ENCODE measurements around the gene SLC1A7.
A peak's percentile ranks its signal among the peaks of the same experiment; 100 is the strongest.

The SLC1A7 gene

DNA sequence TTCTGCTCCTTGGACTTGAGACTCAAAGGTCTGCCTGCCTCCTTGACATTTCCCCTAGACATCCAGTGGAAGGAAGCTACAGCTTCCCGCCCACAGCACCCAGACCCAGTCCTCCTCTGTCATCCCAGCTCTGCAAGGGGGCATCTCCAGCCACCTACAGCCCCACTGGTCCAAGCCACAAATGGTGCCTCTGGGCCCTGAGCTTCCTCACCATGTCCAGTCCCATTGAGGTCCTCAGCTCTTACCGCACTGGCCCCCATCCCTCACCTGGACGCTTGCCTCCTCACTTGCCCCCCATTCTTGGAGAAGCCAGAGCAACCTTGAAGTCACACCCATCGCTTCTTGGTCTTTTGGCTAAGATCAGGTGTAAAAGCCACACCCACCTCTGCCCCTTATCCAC lies 67.2 kb downstream of the SLC1A7 start:
- no peak for ATAC-seq

DNA sequence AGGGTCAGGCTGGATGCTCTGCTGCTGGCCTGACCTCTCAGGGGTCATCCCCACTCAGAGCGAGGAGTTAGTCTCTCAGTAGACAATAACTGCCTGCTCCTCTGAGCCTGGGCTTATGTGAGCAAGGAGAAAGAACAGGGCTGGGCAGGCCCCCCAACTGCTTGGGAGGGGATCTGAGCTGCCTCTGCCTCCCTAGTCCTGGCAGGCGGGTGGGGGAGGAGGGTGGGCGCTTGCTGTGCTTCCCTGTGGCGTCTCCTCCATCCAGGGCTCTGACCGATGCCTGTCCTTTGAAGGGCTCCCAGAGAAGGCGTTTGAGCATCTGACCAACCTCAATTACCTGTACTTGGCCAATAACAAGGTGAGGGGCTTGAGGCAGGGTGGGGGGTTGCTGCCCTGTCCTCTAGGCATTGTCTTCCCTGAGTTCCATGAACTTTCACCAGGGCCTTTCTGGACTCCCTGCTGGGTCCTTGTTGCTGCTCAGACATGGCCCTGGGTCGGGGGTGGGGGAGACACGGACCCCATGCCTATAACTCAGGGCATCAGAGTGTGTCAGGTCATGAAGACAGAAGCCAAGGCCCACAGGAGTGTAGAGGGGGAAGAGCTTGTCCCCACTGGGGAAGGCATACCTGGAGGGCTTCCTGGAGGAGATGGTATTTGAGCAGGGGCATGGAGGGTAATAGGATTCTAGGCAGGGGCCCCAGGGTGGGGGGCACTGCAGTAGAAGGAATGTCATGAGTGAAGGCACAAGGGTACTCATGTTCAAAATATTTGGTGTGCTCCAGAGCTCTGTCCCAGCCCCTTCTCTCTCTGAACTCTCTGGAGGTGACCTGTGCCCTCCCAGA lies 67.9 kb downstream of the SLC1A7 start:
- no peak for ATAC-seq

DNA sequence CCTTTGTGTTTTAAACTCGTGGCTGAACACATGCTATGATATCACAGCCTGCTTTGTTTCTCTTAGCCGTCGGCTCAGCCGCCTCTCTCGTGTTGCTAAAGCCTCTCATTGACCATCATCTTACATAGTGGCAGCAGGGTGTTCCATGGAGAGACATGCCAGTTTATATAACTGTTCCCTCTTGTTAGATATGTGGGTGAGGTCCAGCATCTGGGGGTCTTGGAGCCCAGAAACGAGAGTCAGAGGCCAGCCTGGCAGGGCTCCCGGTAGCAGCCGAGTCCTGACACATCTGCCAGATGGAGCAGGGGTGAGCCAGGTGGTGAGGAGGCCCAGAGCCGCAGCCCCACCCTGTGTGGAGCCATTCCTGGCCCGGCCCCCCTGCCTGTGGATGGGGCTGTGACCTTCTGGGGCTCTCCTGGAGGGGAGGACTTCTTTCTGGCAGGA lies 68.5 kb downstream of the SLC1A7 start:
- ATAC-seq: no peak

DNA sequence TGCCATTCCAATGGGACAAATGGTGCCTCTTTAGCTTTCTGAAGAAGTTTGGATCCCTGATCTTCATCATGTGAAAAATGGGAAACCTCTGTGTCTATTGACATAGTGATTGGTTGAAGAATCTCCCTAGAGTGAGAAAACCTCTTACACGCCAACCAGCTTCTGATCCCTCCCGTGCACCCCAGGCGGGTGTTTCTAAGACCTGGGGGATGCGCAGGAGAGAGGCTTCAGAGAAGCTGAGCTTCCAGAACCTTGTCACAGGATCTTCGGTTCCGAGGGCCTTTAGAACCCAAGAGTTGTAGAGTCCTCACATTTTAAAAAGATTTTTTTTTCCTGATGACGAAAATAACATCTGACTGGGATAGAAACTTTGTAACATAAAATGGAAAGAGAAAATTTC lies 69.2 kb downstream of the SLC1A7 start:
- ATAC-seq: no peak

DNA sequence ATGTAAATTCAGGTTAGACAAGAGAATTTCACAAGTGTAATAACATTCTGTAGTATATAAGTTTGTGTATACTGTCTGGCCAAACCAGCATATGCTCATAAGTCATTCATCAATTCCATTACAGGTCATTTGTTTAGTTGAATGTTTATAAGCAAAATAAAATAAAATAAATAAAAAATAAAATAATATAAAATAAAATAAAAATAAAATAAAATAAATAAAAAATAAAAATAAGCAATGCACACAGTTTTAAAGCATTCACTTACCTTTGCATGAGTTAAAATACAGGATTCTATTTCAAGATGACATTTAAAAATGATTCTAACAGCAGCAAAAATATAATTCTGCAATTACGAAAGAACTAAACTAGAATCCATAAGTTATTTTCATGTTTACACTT lies 70.5 kb downstream of the SLC1A7 start:
- no peak for ATAC-seq

- ATAC-seq: no peak
Measured at GRCh38 chr1:53071167-53071865, 71.1 kb downstream of the SLC1A7 start.

GRCh38 chr1:53070621-53071020 lies 71.8 kb downstream of the SLC1A7 start:
- ATAC-seq: no peak

DNA sequence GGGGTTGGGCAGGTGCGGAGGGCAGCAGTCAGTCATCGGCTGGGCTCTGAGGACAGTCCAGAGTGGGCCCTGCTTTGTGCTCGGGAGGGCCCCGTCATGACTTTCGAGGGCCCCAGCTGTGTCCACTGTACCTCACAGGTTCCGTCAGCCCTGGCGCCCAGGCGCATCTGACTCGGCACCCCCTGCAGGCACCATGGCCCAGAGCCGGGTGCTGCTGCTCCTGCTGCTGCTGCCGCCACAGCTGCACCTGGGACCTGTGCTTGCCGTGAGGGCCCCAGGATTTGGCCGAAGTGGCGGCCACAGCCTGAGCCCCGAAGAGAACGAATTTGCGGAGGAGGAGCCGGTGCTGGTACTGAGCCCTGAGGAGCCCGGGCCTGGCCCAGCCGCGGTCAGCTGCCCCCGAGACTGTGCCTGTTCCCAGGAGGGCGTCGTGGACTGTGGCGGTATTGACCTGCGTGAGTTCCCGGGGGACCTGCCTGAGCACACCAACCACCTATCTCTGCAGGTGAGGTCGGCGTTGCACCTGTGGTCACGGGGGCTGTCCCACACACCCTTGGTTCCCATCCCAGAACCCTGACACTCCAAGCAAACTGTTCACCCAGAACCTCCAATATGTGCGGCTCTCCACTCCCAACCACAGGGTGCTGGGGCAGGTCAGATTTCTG lies 72.6 kb downstream of the SLC1A7 start:
- no peak for ATAC-seq

GRCh38 chr1:53069265-53069662 lies 73.2 kb downstream of the SLC1A7 start:
- no peak for ATAC-seq

- no peak for ATAC-seq
Measured at GRCh38 chr1:53068314-53069099, 73.9 kb downstream of the SLC1A7 start.

GRCh38 chr1:53067886-53068285 lies 74.6 kb downstream of the SLC1A7 start:
- ATAC-seq: no peak

GRCh38 chr1:53066891-53067738 lies 75.3 kb downstream of the SLC1A7 start:
- ATAC-seq: no peak

DNA sequence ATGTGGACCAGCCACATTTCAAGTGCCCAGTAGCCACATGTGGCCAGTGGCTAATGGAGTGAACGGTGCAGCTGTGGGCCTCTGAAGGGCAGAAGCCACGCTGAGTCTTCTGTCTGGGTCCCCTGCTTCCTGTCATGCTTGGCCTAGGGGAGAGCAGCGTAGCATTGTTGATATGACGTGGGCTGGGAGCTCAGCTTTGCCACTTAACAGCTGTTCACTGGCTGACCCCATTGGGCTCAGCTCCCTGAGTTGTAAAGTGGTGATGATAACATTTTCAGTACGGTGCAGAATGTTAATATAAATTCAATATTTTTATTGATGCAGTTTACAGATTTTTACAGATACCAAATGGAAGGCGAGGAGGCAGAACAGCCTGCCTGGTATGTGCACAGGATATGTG lies 76.0 kb downstream of the SLC1A7 start:
- no peak for ATAC-seq

DNA sequence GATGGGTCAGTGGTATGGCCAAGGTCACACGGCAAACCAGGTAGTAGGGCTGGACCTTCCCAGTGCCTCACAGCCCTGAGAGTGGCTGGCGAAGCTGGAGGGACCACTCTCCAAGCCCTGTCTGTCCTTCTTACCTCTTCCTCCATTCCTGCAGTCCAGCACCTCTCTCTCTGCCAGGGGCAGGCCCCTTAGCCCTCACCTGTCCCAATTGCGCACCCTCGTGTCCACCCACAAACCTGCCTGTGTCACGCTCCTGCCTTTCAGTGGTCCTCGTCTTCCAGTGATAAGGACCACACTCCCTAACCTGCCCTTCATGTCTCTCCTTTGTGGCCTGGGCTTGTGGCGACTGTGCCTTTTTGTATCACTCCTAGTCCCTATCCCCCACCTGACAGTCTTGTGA lies 77.0 kb downstream of the SLC1A7 start:
- ATAC-seq: no peak

DNA sequence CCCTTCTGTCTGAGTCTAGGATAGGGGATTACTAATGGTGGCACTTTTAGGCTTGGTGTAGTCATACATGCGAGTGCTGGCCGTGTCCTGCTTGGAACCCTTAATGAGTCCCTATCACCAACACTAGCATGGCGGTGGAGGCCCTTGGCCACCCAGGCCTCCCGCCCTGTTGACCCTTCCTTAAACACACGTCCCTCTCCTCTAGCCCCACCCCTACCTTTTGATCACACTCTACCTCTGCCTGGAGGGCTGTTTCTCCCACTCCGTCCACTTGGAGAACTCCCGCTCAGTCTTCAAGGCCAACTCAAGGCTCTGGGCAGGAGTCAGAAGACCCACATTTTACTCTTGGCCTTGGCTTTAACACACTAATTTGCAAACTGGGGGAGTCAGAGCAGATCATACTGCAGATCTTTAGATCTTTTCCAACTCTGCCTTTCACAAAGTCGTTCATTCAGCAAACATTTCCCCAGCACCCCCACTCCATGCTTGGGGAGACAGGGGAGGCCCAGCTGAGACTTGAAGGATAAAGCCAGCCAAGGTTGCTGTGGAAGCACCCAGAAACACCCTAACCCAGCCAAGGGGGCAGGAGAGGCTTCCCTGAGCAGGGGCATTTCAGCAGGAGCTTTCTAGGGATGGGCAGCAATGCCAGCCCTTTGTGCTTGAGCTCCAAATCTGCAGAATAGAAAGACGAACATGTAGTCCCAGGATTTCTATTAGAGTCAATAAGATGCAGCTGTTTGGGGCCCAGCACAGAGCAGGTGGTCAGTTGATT lies 78.5 kb downstream of the SLC1A7 start:
- ATAC-seq: no peak

DNA sequence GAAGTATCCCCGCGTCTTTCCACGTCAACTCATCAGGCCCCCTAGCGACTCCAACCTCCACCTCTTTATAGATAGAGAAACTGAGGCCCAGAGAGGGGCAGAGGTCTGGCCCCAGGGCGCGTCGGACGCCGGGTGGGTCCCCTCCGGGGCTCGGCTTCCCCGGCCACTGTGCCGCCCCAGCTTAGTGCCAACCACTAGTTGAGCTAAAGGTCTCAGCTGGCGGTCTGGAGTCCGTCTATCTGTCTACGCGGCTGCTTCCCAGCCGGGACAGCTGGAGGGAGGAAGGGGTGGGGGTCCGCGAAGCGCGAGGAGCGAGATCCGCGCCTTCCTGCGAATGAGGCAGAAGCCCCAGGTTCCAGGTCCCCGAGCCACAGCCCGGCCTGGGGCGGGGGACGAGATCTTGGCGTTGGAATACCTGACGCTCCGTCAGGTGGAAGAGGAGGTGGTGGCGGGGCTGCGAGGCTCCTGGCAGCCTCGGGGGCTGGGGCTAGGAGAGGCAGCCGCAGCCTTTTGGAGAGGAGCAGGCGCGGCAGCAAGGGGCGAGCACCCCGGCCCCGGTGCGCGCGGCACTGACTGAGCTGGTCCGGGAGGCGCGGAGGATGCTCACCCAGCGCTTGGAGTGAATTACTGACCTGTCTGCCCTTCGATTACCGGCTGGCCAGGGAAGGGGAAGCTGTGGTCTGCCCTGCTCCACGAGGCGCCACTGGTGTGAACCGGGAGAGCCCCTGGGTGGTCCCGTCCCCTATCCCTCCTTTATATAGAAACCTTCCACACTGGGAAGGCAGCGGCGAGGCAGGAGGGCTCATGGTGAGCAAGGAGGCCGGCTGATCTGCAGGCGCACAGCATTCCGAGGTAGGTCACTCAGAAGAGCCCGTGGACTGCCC lies 79.5 kb downstream of the SLC1A7 start:
- no peak for ATAC-seq

DNA sequence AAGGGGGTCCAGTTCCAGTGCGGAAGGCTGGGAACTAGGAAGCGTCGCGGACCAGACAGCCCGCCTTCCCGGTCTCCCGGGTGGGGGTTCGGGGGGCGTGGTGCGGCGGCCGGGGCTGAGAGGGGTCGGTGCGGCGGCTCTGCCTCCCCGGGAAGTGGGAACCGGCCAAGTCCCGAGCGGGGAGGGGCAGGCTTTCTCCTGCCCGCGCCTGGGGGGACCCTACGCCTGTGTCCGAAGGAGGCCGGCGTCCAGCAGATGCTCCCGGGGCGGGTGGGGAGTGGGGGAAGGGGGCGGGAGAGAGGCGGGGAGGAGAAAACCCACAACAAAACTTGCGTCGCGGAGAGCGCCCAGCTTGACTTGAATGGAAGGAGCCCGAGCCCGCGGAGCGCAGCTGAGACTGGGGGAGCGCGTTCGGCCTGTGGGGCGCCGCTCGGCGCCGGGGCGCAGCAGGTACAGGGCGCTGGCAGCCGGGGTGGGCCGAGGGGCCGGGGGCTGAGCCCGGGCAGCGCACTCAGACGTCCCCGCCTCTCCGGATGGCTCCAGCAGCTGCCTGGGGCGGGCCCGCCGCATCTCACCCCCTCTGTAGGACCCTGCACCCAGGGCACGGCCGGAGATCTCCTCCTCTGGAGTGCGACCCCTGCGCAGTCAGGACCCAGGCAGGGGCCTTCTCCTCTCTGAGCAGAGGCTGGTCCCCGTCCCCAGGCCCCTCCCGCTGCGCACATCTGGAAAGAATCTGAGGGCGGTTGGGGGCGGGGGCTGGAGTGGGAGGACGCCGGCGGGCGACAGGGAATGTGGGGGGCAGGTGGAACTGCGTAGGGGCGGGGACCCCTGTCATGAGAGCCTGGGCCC lies 80.4 kb downstream of the SLC1A7 start, which contains the start of gene PODN:
Gene PODN (plus strand): TSS at position 355 of the 849 bp plus-strand sequence. CDS start 7,643 bp downstream, outside the sequence.
- ATAC-seq: peak in 1 of 2 donors; percentile 28

DNA sequence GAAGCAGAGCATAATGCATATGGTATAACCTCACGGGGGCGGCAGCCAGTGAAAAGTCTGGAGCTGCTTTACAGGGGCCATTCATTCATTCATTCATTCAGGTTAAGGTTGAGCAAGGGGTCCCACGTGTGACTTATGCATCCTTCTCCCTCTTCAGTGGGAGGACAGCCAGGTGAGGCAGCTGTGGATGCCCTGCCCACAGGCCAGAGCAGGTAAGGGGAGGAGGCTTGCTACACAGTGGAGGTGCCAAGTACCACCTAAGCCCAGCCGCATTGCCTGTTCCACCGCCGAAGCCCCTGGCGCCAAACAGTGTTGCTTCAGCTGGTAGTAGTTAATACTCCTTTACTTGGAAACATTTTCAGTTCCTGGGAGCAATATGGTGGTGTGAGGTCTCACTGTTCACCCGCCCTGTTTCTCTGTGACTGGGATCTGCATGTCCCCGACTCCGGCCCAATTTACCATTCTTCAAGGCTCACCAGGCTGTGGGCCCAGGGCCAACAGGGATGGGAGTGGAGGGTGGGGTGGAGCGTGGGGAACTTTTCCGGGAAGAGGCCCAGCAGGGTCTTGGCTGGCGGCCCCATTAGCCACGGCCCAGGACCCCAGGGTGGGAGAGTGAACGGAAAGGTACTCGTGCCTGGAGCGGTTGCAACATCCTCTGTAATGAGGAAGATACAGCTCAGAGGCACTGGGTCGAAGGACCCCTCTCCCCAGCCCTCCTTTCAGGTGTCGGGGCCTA lies 81.1 kb downstream of the SLC1A7 start:
- ATAC-seq: no peak

Data from activated CD4-positive, CD25-positive, alpha-beta regulatory T cell treated with anti-CD3 and anti-CD28 coated beads, Interleukin-2, amount 50 U/mL, for 24 hours (primary cell).